ENCODE data around the gene UNC5C. TPM values are rescaled to one million over a fixed set of nuclear protein-coding genes. Genes with fewer than 3 reads are reported as not detected.
A peak's percentile ranks its signal among the peaks of the same experiment; 100 is the strongest.

UNC5C gene
- total and polyA plus RNA-seq, 2 donors from 2014 or later: 0.84 to 3.1 TPM

- Histone ChIP-seq H3K27me3 (ENCODE audit: control insufficient read depth, insufficient read depth, low read length) (no peaks in the 10 kb centered on the region), H3K36me3 (ENCODE audit: control insufficient read depth in 2 of 3, insufficient read depth in 3 of 3, low read length in 3 of 3) (no peaks in the 10 kb centered on the region), H3K4me3 (ENCODE audit: low read length in 3 of 3) (no peak overlapping the region), H3K4me1 (ENCODE audit: control insufficient read depth in 2 of 3, insufficient read depth in 2 of 3, low read depth in 1 of 3, low read length in 3 of 3) (no peaks in the 10 kb centered on the region), H3K9ac (ENCODE audit: low read length in 3 of 3) (no peak overlapping the region), H3K9me3 (ENCODE audit: control insufficient read depth in 2 of 3, insufficient read depth in 1 of 3, low read length in 3 of 3) (no peaks in the 10 kb centered on the region), H3K27ac (ENCODE audit: low read depth in 2 of 2, low read length in 2 of 2) (no peak overlapping the region)
- TF ChIP-seq CTCF (IDR thresholded peaks at IDR 0.05; ENCODE audit: borderline replicate concordance, extremely low read depth, insufficient read depth): no peak
- peak in 2 of 5 donors; percentile 41 to 60 for DNase-seq
- no peak for FAIRE-seq
- intact Hi-C loops (cut with DNase I): no loop called here
Observed at GRCh38 chr4:95524729-95525128, 24.0 kb downstream of the UNC5C start.

GRCh38 chr4:95524184-95524583 is 24.6 kb downstream of the UNC5C start:
- no peaks in the 10 kb centered on the region for H3K36me3 ChIP-seq (ENCODE audit: control insufficient read depth in 2 of 3, insufficient read depth in 3 of 3, low read length in 3 of 3)
- intact Hi-C loops (cut with DNase I): no loop called here
- H3K27me3 ChIP-seq (ENCODE audit: control insufficient read depth, insufficient read depth, low read length): no peaks in the 10 kb centered on the region
- H3K4me3 ChIP-seq (ENCODE audit: low read length in 3 of 3): no peak overlapping the region
- DNase-seq: no peak
- no peak for FAIRE-seq
- H3K4me1 ChIP-seq (ENCODE audit: control insufficient read depth in 2 of 3, insufficient read depth in 2 of 3, low read depth in 1 of 3, low read length in 3 of 3): no peaks in the 10 kb centered on the region
- no peak for TF ChIP-seq CTCF (IDR thresholded peaks at IDR 0.05; ENCODE audit: borderline replicate concordance, extremely low read depth, insufficient read depth)
- no peak overlapping the region for H3K27ac ChIP-seq (ENCODE audit: low read depth in 2 of 2, low read length in 2 of 2)
- H3K9ac ChIP-seq (ENCODE audit: low read length in 3 of 3): no peak overlapping the region
- H3K9me3 ChIP-seq (ENCODE audit: control insufficient read depth in 2 of 3, insufficient read depth in 1 of 3, low read length in 3 of 3): no peaks in the 10 kb centered on the region

GRCh38 chr4:95522682-95523530 is 25.9 kb downstream of the UNC5C start:
- no peaks in the 10 kb centered on the region for H3K36me3 ChIP-seq (ENCODE audit: control insufficient read depth in 2 of 3, insufficient read depth in 3 of 3, low read length in 3 of 3)
- no peak for DNase-seq
- H3K9me3 ChIP-seq (ENCODE audit: control insufficient read depth in 2 of 3, insufficient read depth in 1 of 3, low read length in 3 of 3): no peaks in the 10 kb centered on the region
- FAIRE-seq: no peak
- no peak overlapping the region for H3K9ac ChIP-seq (ENCODE audit: low read length in 3 of 3)
- no peak for TF ChIP-seq CTCF (IDR thresholded peaks at IDR 0.05; ENCODE audit: borderline replicate concordance, extremely low read depth, insufficient read depth)
- no peak overlapping the region for H3K27ac ChIP-seq (ENCODE audit: low read depth in 2 of 2, low read length in 2 of 2)
- no peaks in the 10 kb centered on the region for H3K4me1 ChIP-seq (ENCODE audit: control insufficient read depth in 2 of 3, insufficient read depth in 2 of 3, low read depth in 1 of 3, low read length in 3 of 3)
- H3K4me3 ChIP-seq (ENCODE audit: low read length in 3 of 3): no peak overlapping the region
- no peaks in the 10 kb centered on the region for H3K27me3 ChIP-seq (ENCODE audit: control insufficient read depth, insufficient read depth, low read length)
- intact Hi-C loops (cut with DNase I): no loop called here
